HG03139 (cell line): ENCODE measurements around the gene SPAG16.
"Not testable (repeated sequence)": the region's sequence is repeated elsewhere in the genome, so short reads cannot be mapped to it uniquely, and the experiment has no call there.

Source experiments
- ATAC-seq: cut with Tn5 transposase; IDR thresholded peaks from one replicate; pipeline ENCODE4 v1.9.1; 2021; ENCODE audit not compliant: unreplicated experiment

The SPAG16 gene

GRCh38 chr2:213407027-213407426, 122.8 kb downstream of the SPAG16 start:
- ATAC-seq, result not testable (repeated sequence)

- ATAC-seq, result not testable (repeated sequence)
These were observed 124.3 kb downstream of the SPAG16 start for GRCh38 chr2:213408426-213409070.

- not testable (repeated sequence) for ATAC-seq
These were observed 126.4 kb downstream of the SPAG16 start for GRCh38 chr2:213410687-213411086.

GRCh38 chr2:213411582-213412289, 127.5 kb downstream of the SPAG16 start:
- ATAC-seq, result no peak

- no peak for ATAC-seq
These were observed 130.8 kb downstream of the SPAG16 start for GRCh38 chr2:213415093-213415492.

GRCh38 chr2:213416832-213417231, 132.6 kb downstream of the SPAG16 start:
- ATAC-seq, result no peak

GRCh38 chr2:213419980-213420379, 135.7 kb downstream of the SPAG16 start:
- no peak for ATAC-seq

- ATAC-seq, result no peak
These were observed 136.6 kb downstream of the SPAG16 start for GRCh38 chr2:213420828-213421385.

- ATAC-seq, result no peak
These were observed 137.9 kb downstream of the SPAG16 start for GRCh38 chr2:213422211-213422610.

GRCh38 chr2:213425618-213426017, 141.4 kb downstream of the SPAG16 start:
- no peak for ATAC-seq

- no peak for ATAC-seq
These were observed 145.3 kb downstream of the SPAG16 start for GRCh38 chr2:213429516-213429915.

- ATAC-seq, result no peak
These were observed 159.7 kb downstream of the SPAG16 start for GRCh38 chr2:213443921-213444320.

- no peak for ATAC-seq
These were observed 167.4 kb downstream of the SPAG16 start for GRCh38 chr2:213451542-213452239.

- ATAC-seq, result no peak
These were observed 171.2 kb downstream of the SPAG16 start for GRCh38 chr2:213455316-213456008.

- no peak for ATAC-seq
These were observed 191.2 kb downstream of the SPAG16 start for GRCh38 chr2:213475433-213475832.

GRCh38 chr2:213476641-213477040, 192.4 kb downstream of the SPAG16 start:
- ATAC-seq, result no peak

- no peak for ATAC-seq
These were observed 205.8 kb downstream of the SPAG16 start for GRCh38 chr2:213490087-213490486.

- no peak for ATAC-seq
These were observed 207.1 kb downstream of the SPAG16 start for GRCh38 chr2:213491376-213491775.

- ATAC-seq, result no peak
These were observed 212.0 kb downstream of the SPAG16 start for GRCh38 chr2:213496226-213496625.

GRCh38 chr2:213500881-213501280, 216.6 kb downstream of the SPAG16 start:
- no peak for ATAC-seq

- no peak for ATAC-seq
These were observed 239.9 kb downstream of the SPAG16 start for GRCh38 chr2:213524164-213524563.
